Panc1 (cell line): Measurements from ENCODE around the gene DHRSX. TPM values are rescaled to one million over a fixed set of nuclear protein-coding genes. Genes with fewer than 3 reads are reported as not detected.
A peak's percentile ranks its signal among the peaks of the same experiment; 100 is the strongest.

Experiments used
- ATAC-seq: fragments of 200-7000 bp; cut with Tn5 transposase; 2 replicates; pipeline ENCODE4 v1.9.1; 2020; ENCODE audit warnings: mild to moderate bottlenecking, moderate library complexity
- BruUV-seq: library from RNA; stranded (reverse); fragments of 400-500 nt; replicated peaks from 2 replicates; lab custom pipeline; 2021; lab: Mats Ljungman, UMichigan
- CTCF ChIA-PET: fragments of 300-600 bp; sonication (Branson Sonifier 250); formaldehyde crosslinking; loops from one replicate; lab custom pipeline; 2022; ENCODE audit warnings: antibody characterized with exemption; lab: Charles Lee
- POLR2A ChIA-PET: fragments of 300-600 bp; sonication (Branson Sonifier 250); formaldehyde crosslinking; loops from one replicate; lab custom pipeline; 2022; ENCODE audit warnings: antibody characterized with exemption; lab: Charles Lee
- DNase-seq: peaks from one replicate; pipeline ENCODE4 v3.0.0-alpha.2; 2010; ENCODE audit warnings: low read depth, low spot score
- H3K27ac ChIP-seq: 2 replicates; pipeline ENCODE4 v1.5.1; 2011; ENCODE audit warnings: mild to moderate bottlenecking, low read length, inconsistent platforms
- H3K27me3 ChIP-seq: fragments of 200-500 bp; sonication (Bioruptor generic); 2 replicates; pipeline ENCODE4 v1.6.0; 2014; ENCODE audit warnings: low read length, inconsistent platforms; ENCODE audit not compliant: control insufficient read depth, insufficient read depth
- H3K36me3 ChIP-seq: fragments of 200-500 bp; sonication (Bioruptor generic); 2 replicates; pipeline ENCODE4 v1.5.1; 2014; ENCODE audit warnings: inconsistent platforms, mild to moderate bottlenecking, low read length, moderate library complexity; ENCODE audit not compliant: control insufficient read depth, insufficient read depth
- H3K4me1 ChIP-seq: 2 replicates; pipeline ENCODE4 v1.5.1; 2011; ENCODE audit warnings: inconsistent platforms, mild to moderate bottlenecking, low read length, moderate library complexity; ENCODE audit not compliant: control insufficient read depth, insufficient read depth
- H3K4me3 ChIP-seq, 2 experiments: 2 replicates each; pipeline ENCODE4 v1.5.1; 2011 to 2012; ENCODE audit warnings: low read depth in 2 of 2, low read length in 2 of 2, mild to moderate bottlenecking in 2 of 2, inconsistent platforms in 1 of 2, moderate library complexity in 1 of 2
- H3K9me3 ChIP-seq: fragments of 200-500 bp; sonication (Bioruptor generic); 2 replicates; pipeline ENCODE4 v1.5.1; 2014; ENCODE audit warnings: low read depth, mild to moderate bottlenecking, inconsistent platforms, low read length, moderate library complexity; ENCODE audit not compliant: control insufficient read depth, insufficient read depth
- POLR2AphosphoS5 ChIP-seq: IDR thresholded peaks from 2 replicates; pipeline ENCODE4 v1.6.1; 2012; ENCODE audit warnings: mild to moderate bottlenecking, low read depth, low read length, moderate library complexity
- SIN3A ChIP-seq: IDR thresholded peaks from 2 replicates; pipeline ENCODE4 v1.6.1; 2012; ENCODE audit warnings: low read depth, mild to moderate bottlenecking, low read length, moderate library complexity, borderline replicate concordance; ENCODE audit not compliant: insufficient read depth
- TCF7L2 ChIP-seq: IDR thresholded peaks from 2 replicates; pipeline ENCODE4 v1.6.1; 2011; ENCODE audit warnings: mild to moderate bottlenecking, low read depth, low read length, inconsistent platforms
- in situ Hi-C: cut with HindIII; loops from 2 replicates; pipeline ENCODE4 v1.10.0; 2016; ENCODE audit warnings: low sequenced_read_pairs, low pct_unique_long_range_greater_than_20kb
- intact Hi-C: fragments of 100-400 bp; cut with micrococcal nuclease; formaldehyde crosslinking; loops from one replicate; pipeline ENCODE4 v1.10.0; 2022; ENCODE audit not compliant: unreplicated experiment
- total RNA-seq: library from RNA; stranded (reverse); gene quantifications from one replicate; pipeline ENCODE4 v1.2.1, GENCODE V29; 2021; ENCODE audit not compliant: unreplicated experiment
- TF ChIP-seq, protein P1 (sequence below), 2 experiments: IDR thresholded peaks; 2 replicates each; pipeline ENCODE4 v1.6.1; 2011 to 2012; ENCODE audit warnings: low read depth in 2 of 2, control low read depth in 1 of 2, low read length in 1 of 2, mild to moderate bottlenecking in 1 of 2, moderate library complexity in 1 of 2; ENCODE audit not compliant: insufficient read depth in 1 of 2
- TF ChIP-seq, protein P2 (sequence below): fragments of 450-650 bp; IDR thresholded peaks from 2 replicates; pipeline ENCODE4 v1.5.1; 2017; ENCODE audit warnings: mild to moderate bottlenecking

DHRSX gene
- total RNA-seq, 1 experiment from 2014 or later, result 20.1 TPM

DNA sequence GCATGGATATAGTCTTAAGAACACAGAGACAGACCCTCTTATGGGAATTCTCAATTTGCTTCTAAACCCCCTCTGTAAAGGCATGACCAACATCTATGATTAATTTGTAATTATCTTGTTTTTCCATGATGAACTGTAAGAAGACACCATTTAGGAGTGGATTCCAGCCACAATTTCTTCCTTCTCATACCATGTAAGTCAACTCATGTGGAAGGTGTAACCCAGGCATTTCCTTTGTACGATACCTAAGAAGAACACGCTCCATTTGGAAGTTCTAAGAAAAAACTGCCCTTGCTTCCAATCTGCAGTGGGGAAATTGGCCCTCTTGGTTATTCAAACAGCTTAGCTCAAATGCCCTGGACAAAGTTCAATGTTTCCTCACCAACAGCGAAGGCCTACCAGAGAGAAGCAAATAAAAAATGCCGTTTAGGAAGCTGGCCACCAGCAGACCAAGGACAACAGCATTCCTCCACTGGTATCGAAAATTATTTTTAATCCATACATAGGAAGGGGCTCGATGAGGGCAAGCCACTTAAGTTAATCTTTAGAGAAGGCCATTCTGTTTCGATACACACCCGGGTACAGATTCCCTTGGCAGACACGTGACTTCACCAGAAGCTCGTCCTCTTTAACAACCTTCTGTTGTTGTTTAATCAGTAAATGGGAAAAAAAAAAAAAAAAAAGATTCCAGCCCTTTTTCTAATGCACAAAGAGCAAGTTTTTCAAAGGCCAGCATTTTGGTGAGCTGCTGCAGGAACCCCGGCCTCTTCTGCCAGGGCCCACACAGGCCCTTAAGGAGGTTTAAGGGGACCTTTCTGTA is 2.6 kb downstream of the DHRSX start:
- Histone ChIP-seq H3K27me3 (no peaks in the 10 kb centered on the region), H3K36me3 (no peaks in the 10 kb centered on the region), H3K27ac (peak overlapping the region; percentile 74), H3K4me3 (peak overlapping the region; percentile 56 to 61), H3K9me3 (no peaks in the 10 kb centered on the region), H3K4me1 (peaks cover 4% of the 10 kb centered on the region; the same call in 1 of the 2 replicates)
- in situ Hi-C loops (no loop called here), intact Hi-C loops (no loop called here)
- TF ChIP-seq, protein P1, sequence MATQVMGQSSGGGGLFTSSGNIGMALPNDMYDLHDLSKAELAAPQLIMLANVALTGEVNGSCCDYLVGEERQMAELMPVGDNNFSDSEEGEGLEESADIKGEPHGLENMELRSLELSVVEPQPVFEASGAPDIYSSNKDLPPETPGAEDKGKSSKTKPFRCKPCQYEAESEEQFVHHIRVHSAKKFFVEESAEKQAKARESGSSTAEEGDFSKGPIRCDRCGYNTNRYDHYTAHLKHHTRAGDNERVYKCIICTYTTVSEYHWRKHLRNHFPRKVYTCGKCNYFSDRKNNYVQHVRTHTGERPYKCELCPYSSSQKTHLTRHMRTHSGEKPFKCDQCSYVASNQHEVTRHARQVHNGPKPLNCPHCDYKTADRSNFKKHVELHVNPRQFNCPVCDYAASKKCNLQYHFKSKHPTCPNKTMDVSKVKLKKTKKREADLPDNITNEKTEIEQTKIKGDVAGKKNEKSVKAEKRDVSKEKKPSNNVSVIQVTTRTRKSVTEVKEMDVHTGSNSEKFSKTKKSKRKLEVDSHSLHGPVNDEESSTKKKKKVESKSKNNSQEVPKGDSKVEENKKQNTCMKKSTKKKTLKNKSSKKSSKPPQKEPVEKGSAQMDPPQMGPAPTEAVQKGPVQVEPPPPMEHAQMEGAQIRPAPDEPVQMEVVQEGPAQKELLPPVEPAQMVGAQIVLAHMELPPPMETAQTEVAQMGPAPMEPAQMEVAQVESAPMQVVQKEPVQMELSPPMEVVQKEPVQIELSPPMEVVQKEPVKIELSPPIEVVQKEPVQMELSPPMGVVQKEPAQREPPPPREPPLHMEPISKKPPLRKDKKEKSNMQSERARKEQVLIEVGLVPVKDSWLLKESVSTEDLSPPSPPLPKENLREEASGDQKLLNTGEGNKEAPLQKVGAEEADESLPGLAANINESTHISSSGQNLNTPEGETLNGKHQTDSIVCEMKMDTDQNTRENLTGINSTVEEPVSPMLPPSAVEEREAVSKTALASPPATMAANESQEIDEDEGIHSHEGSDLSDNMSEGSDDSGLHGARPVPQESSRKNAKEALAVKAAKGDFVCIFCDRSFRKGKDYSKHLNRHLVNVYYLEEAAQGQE (IDR thresholded peaks at IDR 0.05; ENCODE audit: insufficient read depth in 1 of 2, low read depth in 2 of 2, low read length in 1 of 2), result no peak
- TF ChIP-seq SIN3A (no peak), TCF7L2 (no peak), POLR2AphosphoS5 (no peak)
- TF ChIP-seq, protein P2, sequence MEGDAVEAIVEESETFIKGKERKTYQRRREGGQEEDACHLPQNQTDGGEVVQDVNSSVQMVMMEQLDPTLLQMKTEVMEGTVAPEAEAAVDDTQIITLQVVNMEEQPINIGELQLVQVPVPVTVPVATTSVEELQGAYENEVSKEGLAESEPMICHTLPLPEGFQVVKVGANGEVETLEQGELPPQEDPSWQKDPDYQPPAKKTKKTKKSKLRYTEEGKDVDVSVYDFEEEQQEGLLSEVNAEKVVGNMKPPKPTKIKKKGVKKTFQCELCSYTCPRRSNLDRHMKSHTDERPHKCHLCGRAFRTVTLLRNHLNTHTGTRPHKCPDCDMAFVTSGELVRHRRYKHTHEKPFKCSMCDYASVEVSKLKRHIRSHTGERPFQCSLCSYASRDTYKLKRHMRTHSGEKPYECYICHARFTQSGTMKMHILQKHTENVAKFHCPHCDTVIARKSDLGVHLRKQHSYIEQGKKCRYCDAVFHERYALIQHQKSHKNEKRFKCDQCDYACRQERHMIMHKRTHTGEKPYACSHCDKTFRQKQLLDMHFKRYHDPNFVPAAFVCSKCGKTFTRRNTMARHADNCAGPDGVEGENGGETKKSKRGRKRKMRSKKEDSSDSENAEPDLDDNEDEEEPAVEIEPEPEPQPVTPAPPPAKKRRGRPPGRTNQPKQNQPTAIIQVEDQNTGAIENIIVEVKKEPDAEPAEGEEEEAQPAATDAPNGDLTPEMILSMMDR, result no peak
- ATAC-seq, result no peak
- no TSS peak for BruUV-seq
- ChIA-PET CTCF (no interaction called here), POLR2A (no interaction called here)
- no peak for DNase-seq

DNA sequence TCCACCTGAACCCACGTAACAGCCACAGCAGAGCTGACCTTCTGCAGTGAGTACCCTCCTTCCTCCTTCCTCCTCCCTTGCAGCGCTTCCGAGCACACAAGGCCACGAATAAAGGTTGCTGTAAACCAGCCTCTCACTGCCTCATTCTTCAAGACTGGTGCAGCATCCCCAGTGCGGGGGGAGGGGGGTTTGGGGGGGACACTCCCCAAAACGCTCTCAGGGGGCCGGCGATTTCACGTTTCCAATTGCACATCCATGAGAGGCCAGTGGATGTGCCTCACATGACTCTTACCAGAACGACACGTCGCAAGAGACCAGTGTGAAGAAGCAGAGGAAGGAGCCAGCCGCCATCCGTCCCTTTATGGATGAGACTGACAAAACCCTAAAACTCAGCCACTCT is 5.2 kb downstream of the DHRSX start:
- no TSS peak for BruUV-seq
- intact Hi-C loops, result no loop called here
- no peak for DNase-seq
- TF ChIP-seq, protein P2, result no peak
- TF ChIP-seq, protein P1 (IDR thresholded peaks at IDR 0.05; ENCODE audit: insufficient read depth in 1 of 2, low read depth in 2 of 2, low read length in 1 of 2), result no peak
- TF ChIP-seq POLR2AphosphoS5, result no peak
- no peak for TF ChIP-seq TCF7L2
- TF ChIP-seq SIN3A, result no peak
- ChIA-PET CTCF (no interaction called here), POLR2A (no interaction called here)
- Histone ChIP-seq H3K27ac (no peak overlapping the region), H3K9me3 (no peaks in the 10 kb centered on the region), H3K36me3 (no peaks in the 10 kb centered on the region), H3K27me3 (no peaks in the 10 kb centered on the region), H3K4me1 (no peaks in the 10 kb centered on the region; the same call in 1 of the 2 replicates), H3K4me3 (no peak overlapping the region)
- in situ Hi-C loops, result no loop called here
- no peak for ATAC-seq
